Fibroblast of skin of scalp (primary cell): ENCODE results near the gene CRACR2B.
A peak's percentile ranks its signal among the peaks of the same experiment; 100 is the strongest.

ENCODE experiments used
- DNase-seq: peaks from one replicate; pipeline ENCODE4 v3.0.0-alpha.2; 2013

CRACR2B gene

GRCh38 chr11:855330-855674, 27.6 kb downstream of the CRACR2B start:
- DNase-seq = no peak

- no peak for DNase-seq
These were observed 28.1 kb downstream of the CRACR2B start for GRCh38 chr11:855796-856195.

- no peak for DNase-seq
These were observed 28.7 kb downstream of the CRACR2B start for GRCh38 chr11:856397-856796.

- no peak for DNase-seq
These were observed 30.5 kb downstream of the CRACR2B start for GRCh38 chr11:858053-858761.

- DNase-seq = no peak
These were observed 31.1 kb downstream of the CRACR2B start for GRCh38 chr11:858762-859339.

- DNase-seq = peak; percentile 73
These were observed 31.8 kb downstream of the CRACR2B start for GRCh38 chr11:859394-860131.

- no peak for DNase-seq
These were observed 32.8 kb downstream of the CRACR2B start for GRCh38 chr11:860234-861104.

GRCh38 chr11:861105-861479, 33.4 kb downstream of the CRACR2B start:
- DNase-seq = no peak

- no peak for DNase-seq
These were observed 34.5 kb downstream of the CRACR2B start for GRCh38 chr11:862081-862661.

- no peak for DNase-seq
These were observed 34.9 kb downstream of the CRACR2B start for GRCh38 chr11:862696-863022.

GRCh38 chr11:863023-863909, 35.5 kb downstream of the CRACR2B start:
- no peak for DNase-seq

GRCh38 chr11:863910-864827, 36.5 kb downstream of the CRACR2B start:
- no peak for DNase-seq

- no peak for DNase-seq
These were observed 37.2 kb downstream of the CRACR2B start for GRCh38 chr11:864898-865297.

GRCh38 chr11:865462-866430, 38.0 kb downstream of the CRACR2B start:
- DNase-seq = no peak

GRCh38 chr11:866481-866880, 38.8 kb downstream of the CRACR2B start:
- no peak for DNase-seq

- no peak for DNase-seq
These were observed 40.2 kb downstream of the CRACR2B start for GRCh38 chr11:867856-868358.

- DNase-seq = no peak
These were observed 40.7 kb downstream of the CRACR2B start for GRCh38 chr11:868394-868793.

- no peak for DNase-seq
These were observed 41.1 kb downstream of the CRACR2B start for GRCh38 chr11:868802-869201.
